Adrenal gland (tissue), 12 donors: ENCODE data around the gene TMEM163. TPM values are rescaled to one million over a fixed set of nuclear protein-coding genes. Genes with fewer than 3 reads are reported as not detected.

Experiments
- DNase-seq, 7 donors: peaks; one replicate each; pipeline ENCODE4 v3.0.0-alpha.2; 2019 to 2020
- H3K27ac ChIP-seq, 5 donors: fragments of 200-600 bp; sonication (generic) in 4 of 5; 1 replicate in 3 of 5; 2 replicates in 2 of 5; pipeline versions ENCODE4 v1.5.1 to v1.8.0; 2016 to 2020; ENCODE audit warnings: mild to moderate bottlenecking in 1 of 5
- H3K27me3 ChIP-seq: fragments of 200-600 bp; 2 replicates; pipeline ENCODE4 v1.8.0; 2021
- H3K36me3 ChIP-seq, 2 donors: fragments of 200-600 bp; replicated peaks in 1 of 2; 1 replicate in 1 of 2; 2 replicates in 1 of 2; pipeline versions ENCODE4 v1.5.1 to v1.8.0; 2018 to 2022
- H3K4me1 ChIP-seq, 2 donors: fragments of 200-600 bp; replicated peaks in 1 of 2; 1 replicate in 1 of 2; 2 replicates in 1 of 2; pipeline versions ENCODE4 v1.5.1 to v1.8.0; 2018 to 2021
- H3K4me3 ChIP-seq, 4 donors: fragments of 200-600 bp; sonication (generic) in 3 of 4; one replicate each; pipeline ENCODE4 v1.5.1; 2016 to 2018
- H3K9me3 ChIP-seq, 3 donors: fragments of 200-600 bp; sonication (generic) in 1 of 3; replicated peaks in 1 of 3; 1 replicate in 2 of 3; 2 replicates in 1 of 3; pipeline versions ENCODE4 v1.5.1 to v1.8.0; 2016 to 2021
- POLR2A ChIP-seq, 2 donors: fragments of 450-650 bp; IDR thresholded peaks; one replicate each; pipeline ENCODE4 v1.6.1; 2017; ENCODE audit warnings: antibody characterized with exemption in 2 of 2, mild to moderate bottlenecking in 2 of 2, moderate library complexity in 1 of 2
- WGBS, 4 donors: extraction: QIAGEN DNeasy Blood & Tissue Kit in 2 of 4; methylation state at CpG; one replicate each; pipeline versions ENCODE4 v1.1.5 to v1.1.7; 2013 to 2017; 5-methylcytosine and 5-hydroxymethylcytosine counted together
- intact Hi-C, 2 donors: fragments of 100-400 bp; cut with DNase I; formaldehyde crosslinking; loops; one replicate each; pipeline versions ENCODE4 v1.14.1 to v1.15.0; 2022 to 2023
- polyA plus RNA-seq, 3 donors: library from polyadenylated mRNA; stranded (reverse); fragments of 200-250 nt in 2 of 3; fragments of 350-450 nt in 1 of 3; fragmentation: Illumina TruSeq in 1 of 3; extraction: RNeasy Lipid Tissue Mini Kit (QIAGEN cat#74804) in 1 of 3; gene quantifications; one replicate each; pipeline ENCODE4 v1.2.3, GENCODE V29; 2013 to 2014
- total RNA-seq, 9 donors: library from RNA; depleted of rRNA in 4 of 9; stranded (reverse); fragments of >200 nt in 4 of 9; fragments of 120-200 nt in 1 of 9; fragmentation: NEBNext Ultra II Directional in 1 of 9; extraction: Animal tissue kit (Norgen Biotek cat#: 25700) in 1 of 9; gene quantifications; one replicate each; pipeline versions ENCODE4 v1.1.0 to v1.2.4, GENCODE V29; 2013 to 2023
- TF ChIP-seq, protein P1 (sequence below), 6 experiments: fragments of 450-650 bp in 4 of 6; fragments of 200-600 bp in 2 of 6; sonication (generic) in 1 of 6; IDR thresholded peaks; 1 replicate in 5 of 6; 2 replicates in 1 of 6; pipeline versions ENCODE4 v1.5.1 to v1.8.0; 2016 to 2021; ENCODE audit warnings: antibody characterized with exemption in 6 of 6, mild to moderate bottlenecking in 2 of 6, moderate library complexity in 1 of 6
- donor health status: healthy with polysubstance abuse.
- donor health status: Bipolar disorder and iron deficiency.
- donor health status: DM: yes; HTN: yes; CAD: no.
- donor health status: DM: no; HTN: no; CAD: no.
- donor health status: DM: no; HTN: no; CAD: no.
- donor health status: DM: yes; HTN: yes; CAD: no.

TMEM163 gene
- total and polyA plus RNA-seq, 12 donors, result 3.6 to 21.6 (median 9.5) TPM

DNA sequence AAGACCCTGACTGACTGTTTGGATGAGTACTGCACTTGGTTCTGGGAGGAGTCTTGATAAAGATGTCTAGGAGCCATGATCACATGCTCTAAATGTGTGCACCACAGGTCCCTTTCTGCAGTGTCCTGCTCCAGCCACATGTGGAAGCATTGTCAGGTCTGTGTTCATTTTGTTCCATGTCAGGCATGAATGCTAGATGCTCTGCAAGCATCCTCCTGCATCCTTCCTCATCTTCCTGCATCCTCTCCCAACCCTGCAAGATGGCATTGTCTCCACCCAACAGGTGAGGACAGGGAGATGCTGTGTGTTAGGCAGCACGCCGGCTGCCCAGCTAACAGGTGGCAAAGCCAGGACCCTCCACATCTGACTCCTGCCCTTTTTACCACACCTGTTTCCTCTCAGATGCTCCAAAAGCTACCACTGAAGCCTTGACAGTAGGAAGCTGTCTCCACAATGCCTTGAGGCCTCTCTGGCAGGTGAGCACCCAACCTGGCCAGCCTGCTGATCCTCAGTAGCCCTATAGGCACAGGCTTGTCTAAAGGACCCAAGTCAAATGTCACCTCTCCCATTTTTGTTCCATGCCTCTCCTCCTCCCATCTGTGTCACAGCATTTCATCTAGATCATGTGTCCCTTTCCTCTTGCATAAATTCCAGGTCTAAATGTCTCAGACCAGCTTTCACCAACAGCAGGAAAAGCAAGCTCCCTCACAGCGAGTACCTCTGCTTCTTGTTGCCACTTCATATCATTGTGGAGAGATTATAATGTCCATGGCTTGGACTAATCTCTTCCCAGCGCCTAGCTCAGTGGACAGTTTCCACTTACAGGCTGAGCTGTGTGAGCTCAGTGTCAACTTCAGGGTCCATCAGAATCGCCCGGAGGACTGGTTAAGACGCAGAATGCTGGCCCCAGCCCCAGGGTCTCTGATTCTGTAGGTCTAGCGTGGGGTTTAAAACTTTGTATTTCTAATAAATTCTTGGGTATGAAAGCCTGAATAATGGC, 55.0 kb downstream of the TMEM163 start:
- Histone ChIP-seq H3K36me3 (no peaks in the 10 kb centered on the region), H3K4me3 (no peak overlapping the region), H3K9me3 (no peaks in the 10 kb centered on the region), H3K27ac (no peak overlapping the region), H3K27me3 (no peaks in the 10 kb centered on the region), H3K4me1 (no peaks in the 10 kb centered on the region)
- WGBS, 4 donors, result 93 to 98% (median 96%) methylated on average over 8 of the region's 8 CpGs
- DNase-seq, result no peak
- intact Hi-C loops, result no loop called here
- TF ChIP-seq, protein P1, sequence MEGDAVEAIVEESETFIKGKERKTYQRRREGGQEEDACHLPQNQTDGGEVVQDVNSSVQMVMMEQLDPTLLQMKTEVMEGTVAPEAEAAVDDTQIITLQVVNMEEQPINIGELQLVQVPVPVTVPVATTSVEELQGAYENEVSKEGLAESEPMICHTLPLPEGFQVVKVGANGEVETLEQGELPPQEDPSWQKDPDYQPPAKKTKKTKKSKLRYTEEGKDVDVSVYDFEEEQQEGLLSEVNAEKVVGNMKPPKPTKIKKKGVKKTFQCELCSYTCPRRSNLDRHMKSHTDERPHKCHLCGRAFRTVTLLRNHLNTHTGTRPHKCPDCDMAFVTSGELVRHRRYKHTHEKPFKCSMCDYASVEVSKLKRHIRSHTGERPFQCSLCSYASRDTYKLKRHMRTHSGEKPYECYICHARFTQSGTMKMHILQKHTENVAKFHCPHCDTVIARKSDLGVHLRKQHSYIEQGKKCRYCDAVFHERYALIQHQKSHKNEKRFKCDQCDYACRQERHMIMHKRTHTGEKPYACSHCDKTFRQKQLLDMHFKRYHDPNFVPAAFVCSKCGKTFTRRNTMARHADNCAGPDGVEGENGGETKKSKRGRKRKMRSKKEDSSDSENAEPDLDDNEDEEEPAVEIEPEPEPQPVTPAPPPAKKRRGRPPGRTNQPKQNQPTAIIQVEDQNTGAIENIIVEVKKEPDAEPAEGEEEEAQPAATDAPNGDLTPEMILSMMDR (IDR thresholded peaks at IDR 0.05), result no peak

DNA sequence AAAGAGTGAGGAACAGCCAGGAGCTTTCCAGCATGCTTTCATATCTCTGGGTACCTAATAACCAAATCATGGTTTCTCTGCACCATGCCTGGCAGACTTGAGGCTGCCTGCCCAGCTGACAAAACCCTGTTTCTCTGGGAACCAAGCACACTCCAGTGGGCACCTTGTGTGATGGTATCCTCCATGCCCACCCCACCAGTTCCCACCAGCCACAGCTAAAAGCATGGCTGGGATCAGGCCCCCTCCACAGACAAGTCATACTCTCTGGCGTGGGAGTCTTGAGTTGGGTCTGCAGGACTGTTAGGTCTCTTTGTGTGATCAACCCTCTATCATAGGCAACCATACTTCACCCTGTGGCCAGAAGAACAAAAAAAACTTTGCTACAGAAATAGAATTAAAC, 56.0 kb downstream of the TMEM163 start:
- Histone ChIP-seq H3K4me1 (no peaks in the 10 kb centered on the region), H3K4me3 (no peak overlapping the region), H3K27me3 (no peaks in the 10 kb centered on the region), H3K27ac (no peak overlapping the region), H3K36me3 (no peaks in the 10 kb centered on the region), H3K9me3 (no peaks in the 10 kb centered on the region)
- 83 to 100% (median 94%) methylated on average over 1 of the region's 1 CpG for WGBS, 4 donors
- DNase-seq, result peak in 1 of 7 donors; percentile 19
- TF ChIP-seq POLR2A (IDR thresholded peaks at IDR 0.05), result no peak
- TF ChIP-seq, protein P1 (IDR thresholded peaks at IDR 0.05), result no peak
- intact Hi-C loops, result no loop called here

DNA sequence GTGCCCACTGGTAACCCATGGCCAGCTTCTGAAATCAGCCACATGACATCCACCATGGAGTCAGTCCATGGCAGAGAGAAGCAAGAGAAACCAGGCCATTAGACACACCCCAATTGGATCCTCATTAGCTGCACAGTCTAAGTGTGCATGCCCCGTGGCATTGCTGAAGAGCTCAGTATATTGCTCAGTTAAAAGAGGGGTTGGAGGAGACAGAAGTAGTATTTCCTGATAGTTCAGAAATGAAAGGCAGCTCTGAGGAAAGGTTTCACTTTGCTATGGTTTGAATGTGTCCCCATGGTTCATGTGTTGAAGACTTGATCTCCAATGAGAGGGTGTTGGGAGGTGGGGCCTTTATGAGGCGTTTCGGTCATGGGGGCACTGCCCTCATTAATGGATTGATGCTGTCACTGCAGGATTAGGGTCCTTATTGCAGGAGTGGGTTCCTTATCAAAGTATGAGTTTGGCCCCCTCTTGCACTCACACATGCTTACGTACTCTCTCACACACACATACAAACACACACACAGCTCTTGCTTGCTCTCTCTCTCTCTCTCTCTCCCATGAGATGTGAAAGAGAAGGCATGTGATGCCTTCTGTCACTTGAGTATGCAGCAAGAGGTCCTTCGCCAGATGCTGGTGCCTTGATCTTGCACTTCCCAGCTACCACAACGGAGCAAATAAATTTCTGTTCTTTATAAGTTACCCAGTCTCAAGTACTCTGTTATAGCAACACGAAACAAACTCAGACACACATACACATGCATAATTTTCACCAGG, 58.0 kb downstream of the TMEM163 start:
- DNase-seq, result no peak
- Histone ChIP-seq H3K27me3 (no peaks in the 10 kb centered on the region), H3K36me3 (no peaks in the 10 kb centered on the region), H3K4me1 (no peaks in the 10 kb centered on the region), H3K9me3 (no peaks in the 10 kb centered on the region), H3K4me3 (no peak overlapping the region), H3K27ac (no peak overlapping the region)
- 87 to 95% (median 89%) methylated on average over 6 to 7 of the region's 7 CpGs for WGBS, 4 donors
- no peak for TF ChIP-seq POLR2A (IDR thresholded peaks at IDR 0.05)
- TF ChIP-seq, protein P1 (IDR thresholded peaks at IDR 0.05), result no peak
- intact Hi-C loops, result no loop called here

DNA sequence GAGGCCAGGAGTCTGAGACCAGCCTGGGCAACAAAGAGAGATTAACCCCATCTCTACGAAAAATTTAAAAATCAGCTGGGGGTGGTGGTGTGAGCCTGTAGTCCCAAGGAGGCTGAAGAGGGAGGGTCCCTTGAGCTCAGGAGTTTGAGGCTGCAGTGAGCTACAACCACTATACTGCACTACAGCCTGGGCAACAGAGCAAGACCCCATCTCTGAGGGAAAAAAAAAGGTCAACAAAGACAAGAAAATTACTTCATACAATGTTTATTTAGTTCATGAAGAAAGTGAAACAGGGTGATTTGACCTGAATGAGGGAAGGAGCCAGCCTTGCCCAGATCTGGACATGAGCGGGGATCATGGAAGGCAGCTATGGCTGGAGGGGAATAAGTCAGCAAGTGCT, 59.1 kb downstream of the TMEM163 start:
- H3K27ac ChIP-seq, result no peak overlapping the region

More for the DNA sequence above, 59.1 kb downstream of the TMEM163 start:
- no peaks in the 10 kb centered on the region for H3K36me3 ChIP-seq
- no peak for TF ChIP-seq POLR2A (IDR thresholded peaks at IDR 0.05)
- TF ChIP-seq, protein P1 (IDR thresholded peaks at IDR 0.05), result no peak
- WGBS, 4 donors, result 50 to 79% (median 70%) methylated on average over 2 of the region's 2 CpGs
- intact Hi-C loops, result no loop called here
- DNase-seq, result no peak
- no peaks in the 10 kb centered on the region for H3K4me1 ChIP-seq
- H3K9me3 ChIP-seq, result no peaks in the 10 kb centered on the region
- H3K27me3 ChIP-seq, result no peaks in the 10 kb centered on the region
- H3K4me3 ChIP-seq, result no peak overlapping the region
